Fibroblast of the aortic adventitia (primary cell): ENCODE data around the gene FBH1. TPM values are rescaled to one million over a fixed set of nuclear protein-coding genes. Genes with fewer than 3 reads are reported as not detected.

ENCODE experiments used
- DNase-seq: peaks from one replicate; pipeline ENCODE4 v3.0.0-alpha.2; 2010; ENCODE audit warnings: low read depth
- H3K4me3 ChIP-seq: 2 replicates; pipeline ENCODE4 v1.5.1; 2011; ENCODE audit warnings: low read depth, mild to moderate bottlenecking, control low read depth, low read length, moderate library complexity
- CTCF ChIP-seq: IDR thresholded peaks from 2 replicates; pipeline ENCODE4 v1.5.1; 2011; ENCODE audit warnings: mild to moderate bottlenecking, low read length, control low read depth, inconsistent platforms; ENCODE audit not compliant: insufficient read depth
- total RNA-seq: library from RNA; depleted of rRNA; stranded (reverse); fragments of >200 nt; gene quantifications from 2 replicates; pipeline ENCODE4 v1.2.3, GENCODE V29; 2012; ENCODE audit warnings: low replicate concordance

Gene FBH1
- total RNA-seq, 1 donor: 61.4 TPM

- no peak for TF ChIP-seq CTCF
- no peak for DNase-seq
- H3K4me3 ChIP-seq: no peak overlapping the region
These were observed 39.4 kb downstream of the FBH1 start for GRCh38 chr10:5929442-5929841.

- no peak for TF ChIP-seq CTCF
- no peak for DNase-seq
- no peak overlapping the region for H3K4me3 ChIP-seq
These were observed 40.2 kb downstream of the FBH1 start for GRCh38 chr10:5930272-5930671.

- TF ChIP-seq CTCF: no peak
- H3K4me3 ChIP-seq: no peak overlapping the region
- DNase-seq: peak; percentile 16
These were observed 42.3 kb downstream of the FBH1 start for GRCh38 chr10:5932345-5932744.

GRCh38 chr10:5933909-5934546 is 44.0 kb downstream of the FBH1 start:
- H3K4me3 ChIP-seq: no peak overlapping the region
- no peak for TF ChIP-seq CTCF
- DNase-seq: no peak

- no peak for DNase-seq
- no peak for TF ChIP-seq CTCF
- H3K4me3 ChIP-seq: no peak overlapping the region
These were observed 45.6 kb downstream of the FBH1 start for GRCh38 chr10:5935628-5936027.

- no peak overlapping the region for H3K4me3 ChIP-seq
- DNase-seq: no peak
- TF ChIP-seq CTCF: no peak
These were observed 47.0 kb downstream of the FBH1 start for GRCh38 chr10:5937016-5937415.

- no peak for TF ChIP-seq CTCF
- DNase-seq: no peak
- H3K4me3 ChIP-seq: no peak overlapping the region
These were observed 48.2 kb downstream of the FBH1 start for GRCh38 chr10:5938291-5938690.
